NCI-H69 (cell line): Measurements from ENCODE around the gene LYL1.
A peak's percentile ranks its signal among the peaks of the same experiment; 100 is the strongest.

Experiments
- DNase-seq: peaks from one replicate; lab custom pipeline; 2025; lab: John Stamatoyannopoulos, UW

The LYL1 gene

GRCh38 chr19:13092606-13093235 is 9.9 kb downstream of the LYL1 start:
- no peak for DNase-seq

GRCh38 chr19:13092158-13092543 is 10.5 kb downstream of the LYL1 start:
- DNase-seq, result peak; percentile 52

- peak; percentile 91 for DNase-seq
These were observed 11.1 kb downstream of the LYL1 start for GRCh38 chr19:13091400-13092157.

- peak; percentile 72 for DNase-seq
These were observed 12.0 kb downstream of the LYL1 start for GRCh38 chr19:13090511-13091231.

- no peak for DNase-seq
These were observed 12.7 kb downstream of the LYL1 start for GRCh38 chr19:13089857-13090507.

GRCh38 chr19:13089139-13089856 is 13.4 kb downstream of the LYL1 start:
- DNase-seq, result peak; percentile 38

- no peak for DNase-seq
These were observed 14.7 kb downstream of the LYL1 start for GRCh38 chr19:13087795-13088537.

- DNase-seq, result no peak
These were observed 15.4 kb downstream of the LYL1 start for GRCh38 chr19:13087295-13087694.

GRCh38 chr19:13086341-13086740 is 16.3 kb downstream of the LYL1 start:
- DNase-seq, result no peak

- no peak for DNase-seq
These were observed 17.0 kb downstream of the LYL1 start for GRCh38 chr19:13085666-13086065.

- DNase-seq, result peak; percentile 60
These were observed 19.0 kb downstream of the LYL1 start for GRCh38 chr19:13083627-13084026.

- DNase-seq, result no peak
These were observed 19.7 kb downstream of the LYL1 start for GRCh38 chr19:13083008-13083404.

GRCh38 chr19:13082192-13083007 is 20.3 kb downstream of the LYL1 start:
- DNase-seq, result peak; percentile 41

GRCh38 chr19:13079542-13079986 is 23.1 kb downstream of the LYL1 start:
- peak; percentile 94 for DNase-seq

GRCh38 chr19:13078897-13079541 is 23.6 kb downstream of the LYL1 start:
- DNase-seq, result peak; percentile 84

- no peak for DNase-seq
These were observed 24.3 kb downstream of the LYL1 start for GRCh38 chr19:13078381-13078780.

- peak; percentile 72 for DNase-seq
These were observed 25.4 kb downstream of the LYL1 start for GRCh38 chr19:13077240-13077639.

GRCh38 chr19:13076787-13077186 is 25.9 kb downstream of the LYL1 start:
- no peak for DNase-seq

GRCh38 chr19:13076320-13076719 is 26.3 kb downstream of the LYL1 start:
- DNase-seq, result no peak

- DNase-seq, result no peak
These were observed 28.3 kb downstream of the LYL1 start for GRCh38 chr19:13074378-13074777.
